Measurements from ENCODE around the gene SND1.

DNA sequence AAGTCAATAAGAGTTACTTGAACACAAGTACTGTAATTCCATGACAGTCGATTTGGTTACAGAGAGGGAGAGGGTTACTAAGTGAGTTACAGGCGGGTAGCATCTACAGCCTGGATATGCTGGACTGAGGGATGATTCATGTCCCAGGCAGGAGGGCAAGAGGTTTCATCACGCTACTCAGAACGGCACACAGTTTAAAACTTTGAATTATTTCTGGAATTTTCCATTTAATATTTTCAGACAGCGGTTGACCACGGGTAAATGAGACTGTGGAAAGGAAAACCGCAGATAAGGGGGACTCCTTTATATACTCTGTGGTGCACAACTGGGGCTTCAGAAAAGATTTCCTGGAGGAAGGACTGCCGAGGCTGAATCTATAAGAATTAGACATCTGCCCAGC is 404.9 kb downstream of the SND1 start:
- TF ChIP-seq, protein P1, sequence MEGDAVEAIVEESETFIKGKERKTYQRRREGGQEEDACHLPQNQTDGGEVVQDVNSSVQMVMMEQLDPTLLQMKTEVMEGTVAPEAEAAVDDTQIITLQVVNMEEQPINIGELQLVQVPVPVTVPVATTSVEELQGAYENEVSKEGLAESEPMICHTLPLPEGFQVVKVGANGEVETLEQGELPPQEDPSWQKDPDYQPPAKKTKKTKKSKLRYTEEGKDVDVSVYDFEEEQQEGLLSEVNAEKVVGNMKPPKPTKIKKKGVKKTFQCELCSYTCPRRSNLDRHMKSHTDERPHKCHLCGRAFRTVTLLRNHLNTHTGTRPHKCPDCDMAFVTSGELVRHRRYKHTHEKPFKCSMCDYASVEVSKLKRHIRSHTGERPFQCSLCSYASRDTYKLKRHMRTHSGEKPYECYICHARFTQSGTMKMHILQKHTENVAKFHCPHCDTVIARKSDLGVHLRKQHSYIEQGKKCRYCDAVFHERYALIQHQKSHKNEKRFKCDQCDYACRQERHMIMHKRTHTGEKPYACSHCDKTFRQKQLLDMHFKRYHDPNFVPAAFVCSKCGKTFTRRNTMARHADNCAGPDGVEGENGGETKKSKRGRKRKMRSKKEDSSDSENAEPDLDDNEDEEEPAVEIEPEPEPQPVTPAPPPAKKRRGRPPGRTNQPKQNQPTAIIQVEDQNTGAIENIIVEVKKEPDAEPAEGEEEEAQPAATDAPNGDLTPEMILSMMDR (conservative IDR thresholded peaks at IDR 0.05 in 1 of 2, IDR thresholded peaks at IDR 0.05 in 1 of 2; ENCODE audit: low read depth in 1 of 2, low read length in 2 of 2) = no peak
- no peak for TF ChIP-seq EZH2 (IDR thresholded peaks at IDR 0.05; ENCODE audit: low read length, missing control alignments)
